HT-29 (cell line): ENCODE results near the gene SIAH3. TPM values are rescaled to one million over a fixed set of nuclear protein-coding genes. Genes with fewer than 3 reads are reported as not detected.

Experiments used
- DNase-seq: peaks from one replicate; pipeline ENCODE4 v3.0.0-alpha.2; 2015; ENCODE audit warnings: low spot score
- total RNA-seq: library from RNA; depleted of rRNA; stranded (reverse); fragments of >200 nt; shearing (Covaris generic); gene quantifications from 2 replicates; pipeline ENCODE4 v1.2.3, GENCODE V29; 2014

The SIAH3 gene
- total RNA-seq, 1 experiment from 2014 or later: 0.10 TPM

- no peak for DNase-seq
These were observed 28.0 kb downstream of the SIAH3 start for GRCh38 chr13:45823583-45823982.

GRCh38 chr13:45821811-45822210 lies 29.7 kb downstream of the SIAH3 start:
- DNase-seq: no peak

GRCh38 chr13:45820106-45820838 lies 31.3 kb downstream of the SIAH3 start:
- DNase-seq: no peak

- DNase-seq: peak; percentile 28
These were observed 33.7 kb downstream of the SIAH3 start for GRCh38 chr13:45817833-45818232.

- DNase-seq: no peak
These were observed 35.1 kb downstream of the SIAH3 start for GRCh38 chr13:45816427-45816826.

GRCh38 chr13:45812695-45813372 lies 38.7 kb downstream of the SIAH3 start:
- no peak for DNase-seq

GRCh38 chr13:45811891-45812694 lies 39.5 kb downstream of the SIAH3 start:
- no peak for DNase-seq

GRCh38 chr13:45809801-45810394 lies 41.7 kb downstream of the SIAH3 start:
- DNase-seq: no peak

GRCh38 chr13:45808925-45809324 lies 42.6 kb downstream of the SIAH3 start:
- no peak for DNase-seq

- DNase-seq: peak; percentile 79
These were observed 43.9 kb downstream of the SIAH3 start for GRCh38 chr13:45807520-45808099.

- DNase-seq: no peak
These were observed 51.1 kb downstream of the SIAH3 start for GRCh38 chr13:45800485-45800884.

- DNase-seq: no peak
These were observed 52.1 kb downstream of the SIAH3 start for GRCh38 chr13:45799451-45799850.

- DNase-seq: no peak
These were observed 52.7 kb downstream of the SIAH3 start for GRCh38 chr13:45798851-45799250.

GRCh38 chr13:45796426-45797235 lies 54.9 kb downstream of the SIAH3 start:
- DNase-seq: no peak

GRCh38 chr13:45792827-45793303 lies 58.7 kb downstream of the SIAH3 start:
- no peak for DNase-seq

GRCh38 chr13:45788011-45788410 lies 63.5 kb downstream of the SIAH3 start:
- no peak for DNase-seq

GRCh38 chr13:45787346-45787745 lies 64.2 kb downstream of the SIAH3 start:
- DNase-seq: no peak

- DNase-seq: no peak
These were observed 65.1 kb downstream of the SIAH3 start for GRCh38 chr13:45786293-45786920.

GRCh38 chr13:45784755-45785675 lies 66.5 kb downstream of the SIAH3 start:
- DNase-seq: no peak
